RWPE1 (cell line): ENCODE data around the gene NAALADL2.
"Not testable (repeated sequence)": the region's sequence is repeated elsewhere in the genome, so short reads cannot be mapped to it uniquely, and the experiment has no call there.

Source experiments
- CTCF ChIA-PET: fragments of 350-600 bp; sonication (Branson Sonifier 250); formaldehyde crosslinking; extraction: SDS; loops from one replicate; lab custom pipeline; 2021; lab: Yijun Ruan, JAX
- POLR2A ChIA-PET: fragments of 400-600 bp; formaldehyde crosslinking; extraction: SDS; loops from one replicate; lab custom pipeline; 2020; ENCODE audit warnings: antibody characterized with exemption; ENCODE audit not compliant: low non-redundant PET; lab: Yijun Ruan, JAX
- DNase-seq: peaks from one replicate; pipeline ENCODE4 v3.0.0; 2012; ENCODE audit warnings: low spot score
- H3K27ac ChIP-seq: fragments of 450-650 bp; 2 replicates; pipeline ENCODE4 v1.5.1; 2017
- CTCF ChIP-seq: fragments of 450-650 bp; conservative IDR thresholded peaks from 2 replicates; pipeline ENCODE4 v1.5.1; 2017; ENCODE audit warnings: low read depth, mild to moderate bottlenecking

Gene NAALADL2

GRCh38 chr3:175778994-175779393 lies 919.9 kb downstream of the NAALADL2 start:
- DNase-seq, result no peak
- POLR2A ChIA-PET, result no interaction called here
- H3K27ac ChIP-seq, result no peak overlapping the region
- TF ChIP-seq CTCF, result no peak
- CTCF ChIA-PET, result no interaction called here

- CTCF ChIA-PET, POLR2A ChIA-PET, DNase-seq, H3K27ac ChIP-seq: not testable (repeated sequence)
Measured at GRCh38 chr3:175787109-175787508, 928.0 kb downstream of the NAALADL2 start.

- no peak overlapping the region for H3K27ac ChIP-seq
- CTCF ChIA-PET, result interaction anchor here (1.1 kb wide), 1 partner anchor 1351 kb away, joined by 3 read pairs; no protein-coding TSS in a partner anchor
- no peak for TF ChIP-seq CTCF
- DNase-seq, result no peak
- POLR2A ChIA-PET, result no interaction called here
Measured at GRCh38 chr3:175792245-175792644, 933.1 kb downstream of the NAALADL2 start.

GRCh38 chr3:175798326-175798725 lies 939.2 kb downstream of the NAALADL2 start:
- no peak for DNase-seq
- no peak for TF ChIP-seq CTCF
- CTCF ChIA-PET, result no interaction called here
- POLR2A ChIA-PET, result no interaction called here
- H3K27ac ChIP-seq, result no peak overlapping the region

- no peak for DNase-seq
- ChIA-PET POLR2A (no interaction called here), CTCF (interaction anchor here (0.5 to 0.7 kb wide), 2 partner anchors 13 to 94 kb away, joined by 3 to 4 read pairs; no protein-coding TSS in a partner anchor)
- H3K27ac ChIP-seq, result no peak overlapping the region
- no peak for TF ChIP-seq CTCF
Measured at GRCh38 chr3:175805825-175806224, 946.7 kb downstream of the NAALADL2 start.

- POLR2A ChIA-PET, result no interaction called here
- TF ChIP-seq CTCF, result no peak
- H3K27ac ChIP-seq, result no peak overlapping the region
- CTCF ChIA-PET, result no interaction called here
- DNase-seq, result no peak
Measured at GRCh38 chr3:175807175-175807574, 948.0 kb downstream of the NAALADL2 start.

GRCh38 chr3:175818811-175819464 lies 959.8 kb downstream of the NAALADL2 start:
- no peak for TF ChIP-seq CTCF
- H3K27ac ChIP-seq, result no peak overlapping the region
- ChIA-PET CTCF (no interaction called here), POLR2A (interaction anchor here (0.6 kb wide), 1 partner anchor 968 kb away, joined by 4 read pairs; no protein-coding TSS in a partner anchor)
- DNase-seq, result no peak

- H3K27ac ChIP-seq, DNase-seq, POLR2A ChIA-PET, CTCF ChIA-PET: not testable (repeated sequence)
Measured at GRCh38 chr3:175822766-175823491, 963.8 kb downstream of the NAALADL2 start.

GRCh38 chr3:175825016-175825580 lies 966.0 kb downstream of the NAALADL2 start:
- POLR2A ChIA-PET, result interaction anchor here (0.6 kb wide), 1 partner anchor 112 kb away, joined by 3 read pairs; no protein-coding TSS in a partner anchor
- CTCF ChIA-PET, DNase-seq, H3K27ac ChIP-seq: not testable (repeated sequence)
